Gastroesophageal sphincter (tissue), 3 donors: ENCODE data around the gene TMEM245.

Experiments
- CTCF ChIP-seq, 4 experiments: fragments of 200-600 bp in 2 of 4; fragments of 450-650 bp in 2 of 4; sonication (generic) in 1 of 4; IDR thresholded peaks; one replicate each; pipeline ENCODE4 v1.5.1; 2017 to 2019; ENCODE audit warnings: antibody characterized with exemption in 4 of 4, mild to moderate bottlenecking in 2 of 4, moderate library complexity in 2 of 4
- POLR2A ChIP-seq, 2 donors: fragments of 450-650 bp; IDR thresholded peaks; one replicate each; pipeline ENCODE4 v1.6.1; 2017; ENCODE audit warnings: antibody characterized with exemption in 2 of 2, mild to moderate bottlenecking in 2 of 2, moderate library complexity in 1 of 2
- POLR2AphosphoS5 ChIP-seq: sonication (generic); formaldehyde crosslinking; IDR thresholded peaks from one replicate; pipeline ENCODE4 v1.6.1; 2017; ENCODE audit warnings: antibody characterized with exemption

- TF ChIP-seq CTCF (IDR thresholded peaks at IDR 0.05) (no peak), POLR2A (IDR thresholded peaks at IDR 0.05) (no peak), POLR2AphosphoS5 (no peak)
These were observed 79.2 kb downstream of the TMEM245 start for GRCh38 chr9:109040571-109040970.
